Smooth muscle cell (in vitro differentiated cells): ENCODE data around the gene RPL35. TPM values are rescaled to one million over a fixed set of nuclear protein-coding genes. Genes with fewer than 3 reads are reported as not detected.

Experiments used
- DNase-seq: peaks from one replicate; lab custom pipeline; 2025; ENCODE audit not compliant: unreplicated experiment; lab: John Stamatoyannopoulos, UW
- H2AFZ ChIP-seq: fragments of 200-600 bp; sonication (generic); 2 replicates; pipeline ENCODE4 v1.6.0; 2016; ENCODE audit warnings: antibody characterized with exemption, low read depth, mild to moderate bottlenecking
- H3F3A ChIP-seq: fragments of 200-600 bp; sonication (generic); 2 replicates; pipeline ENCODE4 v1.6.0; 2017; ENCODE audit warnings: antibody characterized with exemption, low read depth
- H3K27ac ChIP-seq: fragments of 200-600 bp; sonication (generic); 2 replicates; pipeline ENCODE4 v1.5.1; 2016; ENCODE audit warnings: low read depth, mild to moderate bottlenecking
- H3K27me3 ChIP-seq: fragments of 200-600 bp; sonication (generic); 2 replicates; pipeline ENCODE4 v1.6.1; 2016; ENCODE audit warnings: low read depth, mild to moderate bottlenecking
- H3K36me3 ChIP-seq: fragments of 200-600 bp; sonication (generic); 2 replicates; pipeline ENCODE4 v1.5.1; 2016; ENCODE audit warnings: low read depth
- H3K4me1 ChIP-seq: fragments of 200-600 bp; sonication (generic); 2 replicates; pipeline ENCODE4 v1.5.1; 2016; ENCODE audit warnings: low read depth
- H3K4me2 ChIP-seq: fragments of 200-600 bp; sonication (generic); 2 replicates; pipeline ENCODE4 v1.6.0; 2016; ENCODE audit warnings: mild to moderate bottlenecking
- H3K4me3 ChIP-seq: fragments of 200-600 bp; sonication (generic); 2 replicates; pipeline ENCODE4 v1.5.1; 2016; ENCODE audit warnings: mild to moderate bottlenecking
- H3K79me2 ChIP-seq: fragments of 200-600 bp; sonication (generic); 2 replicates; pipeline ENCODE4 v1.6.0; 2016; ENCODE audit warnings: low read depth, mild to moderate bottlenecking
- H3K9ac ChIP-seq: fragments of 200-600 bp; sonication (generic); 2 replicates; pipeline ENCODE4 v1.6.0; 2016; ENCODE audit warnings: low read depth
- H3K9me3 ChIP-seq: fragments of 200-600 bp; sonication (generic); replicated peaks from 2 replicates; pipeline ENCODE4 v1.5.1; 2016; ENCODE audit warnings: low read depth
- H4K20me1 ChIP-seq: fragments of 200-600 bp; sonication (generic); 2 replicates; pipeline ENCODE4 v1.6.0; 2016; ENCODE audit warnings: low read depth
- WGBS: methylation state at CpG from one replicate; pipeline ENCODE4 v1.1.7; 2016; ENCODE audit warnings: low lambda C conversion rate; 5-methylcytosine and 5-hydroxymethylcytosine counted together
- polyA plus RNA-seq: library from polyadenylated mRNA; unstranded; fragments of >200 nt; fragmentation: Nextera tagmentation; extraction: Ambion mirVana; gene quantifications from 2 replicates; pipeline ENCODE4 v1.2.1, GENCODE V29; 2016
- small RNA-seq: library from RNA; depleted of rRNA; stranded (forward); fragments of <200 nt; gene quantifications from one replicate; pipeline ENCODE3, GENCODE V24; 2014
- total RNA-seq: library from RNA; depleted of rRNA; stranded (reverse); fragments of >200 nt; gene quantifications from 2 replicates; pipeline ENCODE4 v1.2.3, GENCODE V29; 2014
- TF ChIP-seq, protein P1 (sequence below): fragments of 200-600 bp; sonication (generic); IDR thresholded peaks from 2 replicates; pipeline ENCODE4 v1.5.1; 2017; ENCODE audit warnings: borderline replicate concordance, mild to moderate bottlenecking, antibody characterized with exemption; ENCODE audit not compliant: insufficient read depth, poor library complexity, severe bottlenecking

The RPL35 gene
- total and polyA plus RNA-seq, 2 experiments from 2014 or later, result 1,321 to 1,932 TPM

DNA sequence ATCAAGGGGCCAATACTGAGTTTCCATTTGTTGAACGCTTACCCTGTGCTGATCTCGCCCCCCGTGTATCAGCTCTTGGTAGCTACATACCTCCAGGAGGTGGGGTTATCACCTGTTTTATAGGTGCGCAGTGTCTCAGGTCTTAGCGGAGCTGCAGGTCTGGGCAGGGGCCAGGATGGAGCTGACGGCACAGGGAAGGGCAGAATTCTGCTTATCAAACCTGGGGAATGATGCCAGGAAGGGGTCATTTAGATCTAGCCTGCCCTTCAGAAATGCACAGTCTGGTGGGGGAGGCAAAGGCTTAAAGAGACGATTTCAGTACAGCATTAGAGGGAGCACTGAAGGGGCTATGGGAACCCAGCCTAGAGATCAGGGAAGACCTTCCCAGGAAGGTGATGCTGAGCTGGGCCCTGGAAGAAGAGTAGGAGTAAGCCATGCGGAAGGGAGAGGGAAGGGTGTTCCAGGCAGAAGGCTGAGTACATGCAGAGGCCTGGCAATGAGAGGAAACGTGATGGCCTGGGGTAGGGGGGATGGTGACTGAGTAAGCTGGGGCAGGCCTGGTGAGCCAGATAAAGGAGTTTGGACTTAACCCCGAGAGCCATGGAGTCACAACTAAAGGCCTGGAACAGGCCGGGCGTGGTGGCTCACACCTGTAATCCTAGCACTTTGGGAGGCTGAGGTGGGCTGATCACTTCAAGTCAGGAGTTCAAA, 53.4 kb downstream of the RPL35 start:
- Histone ChIP-seq H3K27ac (no peak overlapping the region), H3K4me3 (no peak overlapping the region), H3K27me3 (no peaks in the 10 kb centered on the region), H2AFZ (no peak overlapping the region), H3F3A (peaks cover 23% of the 10 kb centered on the region), H4K20me1 (no peaks in the 10 kb centered on the region), H3K4me1 (peaks cover 18% of the 10 kb centered on the region), H3K9me3 (no peaks in the 10 kb centered on the region), H3K36me3 (no peaks in the 10 kb centered on the region), H3K9ac (no peak overlapping the region), H3K79me2 (no peaks in the 10 kb centered on the region), H3K4me2 (no peak overlapping the region)
- no peak for DNase-seq
- TF ChIP-seq, protein P1, sequence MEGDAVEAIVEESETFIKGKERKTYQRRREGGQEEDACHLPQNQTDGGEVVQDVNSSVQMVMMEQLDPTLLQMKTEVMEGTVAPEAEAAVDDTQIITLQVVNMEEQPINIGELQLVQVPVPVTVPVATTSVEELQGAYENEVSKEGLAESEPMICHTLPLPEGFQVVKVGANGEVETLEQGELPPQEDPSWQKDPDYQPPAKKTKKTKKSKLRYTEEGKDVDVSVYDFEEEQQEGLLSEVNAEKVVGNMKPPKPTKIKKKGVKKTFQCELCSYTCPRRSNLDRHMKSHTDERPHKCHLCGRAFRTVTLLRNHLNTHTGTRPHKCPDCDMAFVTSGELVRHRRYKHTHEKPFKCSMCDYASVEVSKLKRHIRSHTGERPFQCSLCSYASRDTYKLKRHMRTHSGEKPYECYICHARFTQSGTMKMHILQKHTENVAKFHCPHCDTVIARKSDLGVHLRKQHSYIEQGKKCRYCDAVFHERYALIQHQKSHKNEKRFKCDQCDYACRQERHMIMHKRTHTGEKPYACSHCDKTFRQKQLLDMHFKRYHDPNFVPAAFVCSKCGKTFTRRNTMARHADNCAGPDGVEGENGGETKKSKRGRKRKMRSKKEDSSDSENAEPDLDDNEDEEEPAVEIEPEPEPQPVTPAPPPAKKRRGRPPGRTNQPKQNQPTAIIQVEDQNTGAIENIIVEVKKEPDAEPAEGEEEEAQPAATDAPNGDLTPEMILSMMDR, result no peak
- WGBS, result 83% methylated on average over 12 of the region's 12 CpGs

Small RNA genes lying within 50 kb of the gene (small RNA-seq; reads per million reads assigned to genes)
- gene RNU4-82P, result not detected

Other genes starting within 250 kb of the RPL35 start
- 0.31 and 1.5 TPM in 2 replicates for gene NR6A1, start 90.6 kb downstream of the RPL35 start, total RNA-seq
- 0.17 and 0.28 TPM in 2 replicates for gene NR6A1, start 90.6 kb downstream of the RPL35 start, polyA plus RNA-seq
- 6.6 and 17.0 TPM in 2 replicates for gene OLFML2A, start 84.8 kb downstream of the RPL35 start, total RNA-seq
- 3.5 and 11.2 TPM in 2 replicates for gene OLFML2A, start 84.8 kb downstream of the RPL35 start, polyA plus RNA-seq
- gene WDR38, start 8.5 kb downstream of the RPL35 start, total RNA-seq, result not detected in 2 replicates
- 0.41 TPM in 1 of 2 replicates, not detected in the other for gene WDR38, start 8.5 kb downstream of the RPL35 start, polyA plus RNA-seq
- 20.9 and 30.4 TPM in 2 replicates for gene ARPC5L, start 173 bp upstream of the RPL35 start, total RNA-seq
- gene ARPC5L, start 173 bp upstream of the RPL35 start, polyA plus RNA-seq, result 69.8 and 83.9 TPM in 2 replicates
- 11.0 and 11.2 TPM in 2 replicates for gene GOLGA1, start 79.1 kb upstream of the RPL35 start, total RNA-seq
- 6.8 and 12.4 TPM in 2 replicates for gene GOLGA1, start 79.1 kb upstream of the RPL35 start, polyA plus RNA-seq